ENCODE data around the gene BNC2.

- TF ChIP-seq POLR2A (IDR thresholded peaks at IDR 0.05; ENCODE audit: low read depth, low read length): no peak
- TF ChIP-seq TAF1 (IDR thresholded peaks at IDR 0.05; ENCODE audit: borderline replicate concordance, low read depth, low read length): no peak
- no peak for TF ChIP-seq POLR2AphosphoS5 (IDR thresholded peaks at IDR 0.05; ENCODE audit: low read depth, low read length)
Measured at GRCh38 chr9:16653491-16654399, 216.7 kb downstream of the BNC2 start.

Data from GM12892 (cell line).